SU-DHL-6 (cell line): ENCODE results near the gene EXOC6B.

Source experiments
- H2AFZ ChIP-seq: fragments of 200-600 bp; sonication (generic); 2 replicates; pipeline ENCODE4 v1.6.1; 2014; ENCODE audit warnings: low read depth, mild to moderate bottlenecking, moderate library complexity, mixed read lengths, antibody characterized with exemption, low read length; ENCODE audit not compliant: severe bottlenecking
- H3F3A ChIP-seq: fragments of 200-600 bp; shearing (Covaris generic); 2 replicates; pipeline ENCODE4 v1.6.0; 2016; ENCODE audit warnings: antibody characterized with exemption, mild to moderate bottlenecking; ENCODE audit not compliant: insufficient read depth
- H3K27ac ChIP-seq: fragments of 200-600 bp; sonication (generic); 2 replicates; pipeline ENCODE4 v1.5.1; 2016; ENCODE audit warnings: low read depth, mild to moderate bottlenecking, low read length, moderate library complexity, mixed read lengths
- H3K27me3 ChIP-seq: fragments of 200-600 bp; sonication (generic), shearing (Covaris generic); 2 replicates; pipeline ENCODE4 v1.6.0; 2014; ENCODE audit warnings: mild to moderate bottlenecking, low read length
- H3K36me3 ChIP-seq: fragments of 200-600 bp; sonication (generic); 2 replicates; pipeline ENCODE4 v1.6.1; 2014; ENCODE audit warnings: mild to moderate bottlenecking, low read length, mixed read lengths
- H3K4me2 ChIP-seq: fragments of 300-600, 200-600 bp; shearing (Covaris generic), sonication (generic); 2 replicates; pipeline ENCODE4 v1.6.0; 2014; ENCODE audit warnings: low read length, low read depth, mild to moderate bottlenecking; ENCODE audit not compliant: poor library complexity, severe bottlenecking
- H3K4me3 ChIP-seq: fragments of 200-600 bp; sonication (generic); 2 replicates; pipeline ENCODE4 v1.5.1; 2014; ENCODE audit warnings: antibody characterized with exemption, low read length, mild to moderate bottlenecking, mixed read lengths; ENCODE audit not compliant: insufficient read depth, poor library complexity, severe bottlenecking
- H3K79me2 ChIP-seq: fragments of 200-600 bp; sonication (generic); 2 replicates; pipeline ENCODE4 v1.6.1; 2014; ENCODE audit warnings: mild to moderate bottlenecking, low read length, moderate library complexity; ENCODE audit not compliant: insufficient read depth
- H3K9ac ChIP-seq: fragments of 200-600 bp; sonication (generic); 2 replicates; pipeline ENCODE4 v1.7.0; 2014; ENCODE audit warnings: mild to moderate bottlenecking, low read length
- H3K9me2 ChIP-seq: fragments of 200-600 bp; sonication (generic); replicated peaks from 2 replicates; pipeline ENCODE4 v1.6.1; 2014; ENCODE audit warnings: low read length; ENCODE audit not compliant: insufficient read depth
- H3K9me3 ChIP-seq: fragments of 200-600 bp; sonication (generic); 2 replicates; pipeline ENCODE4 v1.6.1; 2014; ENCODE audit warnings: low read length, mixed read lengths; ENCODE audit not compliant: insufficient read depth
- H4K20me1 ChIP-seq: fragments of 200-600 bp; sonication (generic); 2 replicates; pipeline ENCODE4 v1.6.1; 2014; ENCODE audit warnings: low read depth, mild to moderate bottlenecking, antibody characterized with exemption, low read length, moderate library complexity, mixed read lengths
- EZH2phosphoT487 ChIP-seq: fragments of 200-600 bp; sonication (generic), shearing (Covaris generic); conservative IDR thresholded peaks from 2 replicates; pipeline ENCODE4 v1.6.1; 2018; ENCODE audit warnings: mild to moderate bottlenecking, antibody characterized with exemption, low read length, moderate library complexity, mixed read lengths
- TF ChIP-seq, protein P1 (sequence below): fragments of 200-600 bp; sonication (generic); IDR thresholded peaks from one replicate; pipeline ENCODE4 v1.5.1; 2017; ENCODE audit warnings: antibody characterized with exemption, mild to moderate bottlenecking, low read length, moderate library complexity; ENCODE audit not compliant: insufficient read depth, poor library complexity, severe bottlenecking

The EXOC6B gene

DNA sequence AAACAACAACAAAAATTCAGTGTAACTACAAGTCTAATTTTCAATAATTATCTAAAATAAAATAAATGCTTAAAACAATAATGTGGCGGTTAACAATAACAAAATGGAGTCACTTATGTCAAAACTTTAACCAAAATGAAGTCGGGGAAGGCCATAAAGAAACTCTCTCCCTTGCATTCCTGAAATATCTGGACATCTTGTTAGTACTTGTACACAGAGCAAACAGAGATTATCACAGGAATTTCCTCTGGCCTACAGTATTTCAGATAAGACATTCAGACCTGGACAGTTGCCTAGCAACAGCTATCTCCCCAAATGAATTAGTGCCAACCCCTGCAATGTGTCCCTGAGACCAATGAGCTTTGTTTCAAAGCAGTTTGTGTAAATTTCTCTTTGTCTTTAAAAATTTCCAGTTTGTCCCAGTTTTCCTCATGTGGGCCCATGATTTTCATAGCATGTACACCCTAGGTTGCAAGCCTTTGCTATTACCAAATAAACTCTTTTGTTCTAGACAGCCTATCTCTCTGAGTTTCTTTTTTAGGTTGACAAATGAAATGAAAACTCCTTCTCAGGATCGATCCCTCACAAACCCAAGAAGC lies 68.6 kb downstream of the EXOC6B start:
- H3K27me3 ChIP-seq, result no peaks in the 10 kb centered on the region
- TF ChIP-seq EZH2phosphoT487, result no peak
- TF ChIP-seq, protein P1, sequence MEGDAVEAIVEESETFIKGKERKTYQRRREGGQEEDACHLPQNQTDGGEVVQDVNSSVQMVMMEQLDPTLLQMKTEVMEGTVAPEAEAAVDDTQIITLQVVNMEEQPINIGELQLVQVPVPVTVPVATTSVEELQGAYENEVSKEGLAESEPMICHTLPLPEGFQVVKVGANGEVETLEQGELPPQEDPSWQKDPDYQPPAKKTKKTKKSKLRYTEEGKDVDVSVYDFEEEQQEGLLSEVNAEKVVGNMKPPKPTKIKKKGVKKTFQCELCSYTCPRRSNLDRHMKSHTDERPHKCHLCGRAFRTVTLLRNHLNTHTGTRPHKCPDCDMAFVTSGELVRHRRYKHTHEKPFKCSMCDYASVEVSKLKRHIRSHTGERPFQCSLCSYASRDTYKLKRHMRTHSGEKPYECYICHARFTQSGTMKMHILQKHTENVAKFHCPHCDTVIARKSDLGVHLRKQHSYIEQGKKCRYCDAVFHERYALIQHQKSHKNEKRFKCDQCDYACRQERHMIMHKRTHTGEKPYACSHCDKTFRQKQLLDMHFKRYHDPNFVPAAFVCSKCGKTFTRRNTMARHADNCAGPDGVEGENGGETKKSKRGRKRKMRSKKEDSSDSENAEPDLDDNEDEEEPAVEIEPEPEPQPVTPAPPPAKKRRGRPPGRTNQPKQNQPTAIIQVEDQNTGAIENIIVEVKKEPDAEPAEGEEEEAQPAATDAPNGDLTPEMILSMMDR, result no peak
- no peaks in the 10 kb centered on the region for H4K20me1 ChIP-seq
- H3K27ac ChIP-seq, result no peak overlapping the region
- H2AFZ ChIP-seq, result no peak overlapping the region
- no peak overlapping the region for H3K4me3 ChIP-seq
- peaks cover 8% of the 10 kb centered on the region; the same call in 1 of the 2 replicates for H3K9me3 ChIP-seq
- H3K79me2 ChIP-seq, result no peaks in the 10 kb centered on the region
- H3K9me2 ChIP-seq, result no peaks in the 10 kb centered on the region
- no peak overlapping the region for H3K4me2 ChIP-seq
- H3K9ac ChIP-seq, result no peak overlapping the region
- H3K36me3 ChIP-seq, result no peaks in the 10 kb centered on the region
- H3F3A ChIP-seq, result no peaks in the 10 kb centered on the region

DNA sequence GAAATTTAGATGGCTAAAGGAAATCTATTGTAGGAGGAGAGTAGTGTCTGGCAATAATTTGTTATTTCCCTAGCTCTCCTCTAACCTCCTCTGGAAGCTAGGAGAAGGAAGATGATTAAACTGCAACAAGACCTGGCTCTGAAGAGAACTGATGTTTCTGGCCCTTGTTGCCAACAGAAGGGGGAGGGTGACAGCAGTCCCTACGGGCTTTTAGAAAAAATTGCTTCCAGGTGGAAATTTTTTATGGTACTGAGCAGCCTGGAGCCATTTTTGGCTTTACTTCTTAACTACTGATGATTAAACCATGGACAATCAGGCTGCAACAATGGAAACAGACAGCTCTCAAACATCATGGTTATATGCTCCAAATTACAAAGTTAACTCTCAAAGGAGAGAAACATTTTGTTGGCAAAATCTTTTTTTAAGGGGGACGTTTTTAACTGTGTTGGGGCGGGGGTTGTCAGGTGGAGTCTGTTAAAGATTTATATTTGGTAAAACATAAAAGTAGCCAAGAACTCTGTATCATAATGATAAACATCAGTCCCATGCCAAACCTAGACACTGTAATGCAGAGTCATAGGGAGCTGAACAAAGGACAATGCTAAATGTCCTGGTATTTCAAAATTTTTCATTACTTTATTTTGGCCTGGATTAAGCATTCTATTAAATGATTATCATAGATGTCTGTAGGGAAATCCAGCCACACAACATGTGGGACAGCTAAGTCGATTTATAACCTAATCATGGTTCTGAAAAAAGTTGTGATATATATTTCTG lies 70.0 kb downstream of the EXOC6B start:
- Histone ChIP-seq H4K20me1 (no peaks in the 10 kb centered on the region), H3K36me3 (no peaks in the 10 kb centered on the region), H3K4me3 (no peak overlapping the region), H3K79me2 (no peaks in the 10 kb centered on the region), H3K9me2 (no peaks in the 10 kb centered on the region), H3K9ac (no peak overlapping the region), H3K4me2 (no peak overlapping the region), H2AFZ (no peak overlapping the region), H3K27me3 (no peaks in the 10 kb centered on the region), H3K9me3 (no peaks in the 10 kb centered on the region), H3K27ac (no peak overlapping the region), H3F3A (no peaks in the 10 kb centered on the region)
- TF ChIP-seq, protein P1, result no peak
- no peak for TF ChIP-seq EZH2phosphoT487

DNA sequence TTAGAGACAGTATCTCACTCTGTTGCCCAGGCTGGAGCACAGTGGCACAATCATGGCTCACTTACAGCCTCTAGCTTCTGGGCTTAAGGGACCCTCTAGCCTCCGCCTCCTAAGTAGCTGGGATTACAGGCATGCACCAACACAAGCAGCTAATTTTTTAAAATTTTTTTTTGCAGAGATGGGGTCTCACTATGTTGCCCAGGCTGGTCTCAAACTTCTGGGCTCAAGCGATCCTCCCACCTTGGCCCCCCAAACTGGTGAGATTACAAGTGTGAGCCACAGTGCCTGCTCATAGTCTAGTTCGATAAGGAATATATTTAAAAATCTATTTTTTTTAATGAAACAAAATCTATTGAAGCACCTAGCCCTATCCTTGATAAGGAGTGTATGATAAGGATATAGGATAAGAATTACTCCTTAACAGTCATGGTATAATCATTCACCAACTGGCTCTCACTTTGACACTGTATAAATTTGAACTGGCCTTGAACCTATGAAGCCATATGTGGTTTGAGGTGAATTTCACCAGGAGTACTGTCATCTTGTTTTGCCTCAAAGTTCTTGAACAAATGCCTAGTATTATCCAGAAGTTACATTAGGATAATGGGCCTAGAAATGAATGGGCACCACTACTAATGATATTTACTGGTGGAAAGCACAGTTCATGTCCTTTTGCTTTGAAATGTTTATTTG lies 71.1 kb downstream of the EXOC6B start:
- Histone ChIP-seq H4K20me1 (no peaks in the 10 kb centered on the region), H3K9me2 (no peaks in the 10 kb centered on the region), H3K27ac (no peak overlapping the region), H2AFZ (no peak overlapping the region), H3K9me3 (no peaks in the 10 kb centered on the region), H3K4me2 (no peak overlapping the region), H3K9ac (no peak overlapping the region), H3F3A (no peaks in the 10 kb centered on the region), H3K79me2 (no peaks in the 10 kb centered on the region), H3K27me3 (no peaks in the 10 kb centered on the region), H3K36me3 (no peaks in the 10 kb centered on the region), H3K4me3 (no peak overlapping the region)
- TF ChIP-seq, protein P1, result no peak
- TF ChIP-seq EZH2phosphoT487, result no peak
